GM12878 (cell line): ENCODE measurements around the gene UTP11. TPM values are rescaled to one million over a fixed set of nuclear protein-coding genes. Genes with fewer than 3 reads are reported as not detected.

Source experiments
- ATAC-seq: fragments of 200-7000 bp; cut with Tn5 transposase; 3 replicates; pipeline ENCODE4 v1.9.1; 2020; ENCODE audit warnings: mild to moderate bottlenecking, moderate library complexity
- BruUV-seq: library from RNA; stranded (reverse); fragments of 400-500 nt; replicated peaks from 2 replicates; lab custom pipeline; 2021; lab: Mats Ljungman, UMichigan
- CTCF ChIA-PET: fragments of 300-600 bp; sonication (Branson Sonifier 250); formaldehyde crosslinking; extraction: SDS; loops from one replicate; lab custom pipeline; 2021; ENCODE audit warnings: inconsistent platforms; lab: Yijun Ruan, JAX
- POLR2A ChIA-PET: fragments of 350-600 bp; formaldehyde crosslinking; extraction: SDS; loops from one replicate; lab custom pipeline; 2021; ENCODE audit warnings: inconsistent platforms; lab: Charles Lee
- RAD21 ChIA-PET: fragments of 300-600 bp; sonication (Branson Sonifier 250); formaldehyde crosslinking; loops from one replicate; lab custom pipeline; 2023; ENCODE audit warnings: antibody characterized with exemption; ENCODE audit not compliant: unreplicated experiment; lab: Charles Lee
- SMC1A ChIA-PET: fragments of 300-600 bp; sonication (Branson Sonifier 250); formaldehyde crosslinking; loops from one replicate; lab custom pipeline; 2023; ENCODE audit not compliant: unreplicated experiment, uncharacterized antibody; lab: Charles Lee
- DNase-seq: peaks from one replicate; pipeline ENCODE4 v3.0.0-alpha.2; 2011; ENCODE audit warnings: low read depth, low spot score
- FAIRE-seq: peaks from 3 replicates; lab custom pipeline; 2011; peaks lifted over from hg19 to GRCh38; lab: Jason Lieb, UNC
- H2AFZ ChIP-seq: 2 replicates; pipeline ENCODE4 v1.6.0; 2011; ENCODE audit warnings: low read depth, low read length, control low read depth; ENCODE audit not compliant: control insufficient read depth
- H3K27ac ChIP-seq: 2 replicates; pipeline ENCODE4 v1.5.1; 2011; ENCODE audit warnings: control low read depth; ENCODE audit not compliant: control insufficient read depth, insufficient read depth
- H3K27me3 ChIP-seq, 2 experiments: replicated peaks in 1 of 2; 2 replicates each; pipeline versions ENCODE4 v1.6.0 to v1.6.1; 2011; ENCODE audit warnings: low read length in 1 of 2; ENCODE audit not compliant: control insufficient read depth in 2 of 2, insufficient read depth in 2 of 2
- H3K36me3 ChIP-seq, 2 experiments: 2 replicates each; pipeline ENCODE4 v1.5.1; 2011; ENCODE audit warnings: low read length in 1 of 2; ENCODE audit not compliant: control insufficient read depth in 2 of 2, insufficient read depth in 2 of 2
- H3K4me1 ChIP-seq: 2 replicates; pipeline ENCODE4 v1.6.1; 2011; ENCODE audit warnings: mild to moderate bottlenecking, low read length, moderate library complexity, mixed read lengths; ENCODE audit not compliant: control insufficient read depth, insufficient read depth
- H3K4me2 ChIP-seq: 2 replicates; pipeline ENCODE4 v1.6.0; 2011; ENCODE audit warnings: control low read depth; ENCODE audit not compliant: control insufficient read depth, insufficient read depth
- H3K4me3 ChIP-seq: fragments of 200-600 bp; sonication (generic); 2 replicates; pipeline ENCODE4 v1.5.1; 2016
- H3K79me2 ChIP-seq: 2 replicates; pipeline ENCODE4 v1.6.0; 2011; ENCODE audit warnings: low read length; ENCODE audit not compliant: control insufficient read depth, insufficient read depth
- H3K9ac ChIP-seq: 2 replicates; pipeline ENCODE4 v1.8.0; 2011; ENCODE audit warnings: low read length, control low read depth, mixed read lengths; ENCODE audit not compliant: control insufficient read depth, insufficient read depth
- H3K9me3 ChIP-seq: replicated peaks from 3 replicates; pipeline ENCODE4 v1.5.1; 2011; ENCODE audit warnings: mild to moderate bottlenecking, low read length; ENCODE audit not compliant: control insufficient read depth, insufficient read depth
- H4K20me1 ChIP-seq: 2 replicates; pipeline ENCODE4 v1.6.0; 2011; ENCODE audit not compliant: control insufficient read depth, insufficient read depth
- CBX5 ChIP-seq: sonication (generic); IDR thresholded peaks from 2 replicates; pipeline ENCODE4 v1.6.1; 2016; ENCODE audit warnings: low read depth, moderate library complexity, mild to moderate bottlenecking, inconsistent platforms
- NFYB ChIP-seq: IDR thresholded peaks from 2 replicates; pipeline ENCODE4 v1.6.1; 2011; ENCODE audit warnings: low read depth, mild to moderate bottlenecking, low read length, improper control_type of control experiment, moderate library complexity; ENCODE audit not compliant: insufficient read depth
- POLR2A ChIP-seq: IDR thresholded peaks from 2 replicates; pipeline ENCODE4 v1.6.1; 2011; ENCODE audit warnings: low read depth, mild to moderate bottlenecking, low read length
- TCF12 ChIP-seq: IDR thresholded peaks from 2 replicates; pipeline ENCODE4 v1.6.1; 2011; ENCODE audit warnings: low read depth, mild to moderate bottlenecking, low read length
- ZBTB40 ChIP-seq: fragments of 450-650 bp; IDR thresholded peaks from 2 replicates; pipeline ENCODE4 v1.6.1; 2016; ENCODE audit warnings: mild to moderate bottlenecking, moderate library complexity, borderline replicate concordance
- ZSCAN29 ChIP-seq: fragments of 450-650 bp; IDR thresholded peaks from 2 replicates; pipeline ENCODE4 v1.6.1; 2017; ENCODE audit warnings: mild to moderate bottlenecking, moderate library complexity
- WGBS: methylation state at CpG from one replicate; pipeline ENCODE4 v1.1.6; 2016; ENCODE audit warnings: low lambda C conversion rate; ENCODE audit not compliant: insufficient replicate concordance, insufficient coverage; ENCODE audit errors: missing lambda C conversion rate; 5-methylcytosine and 5-hydroxymethylcytosine counted together
- in situ Hi-C: fragments of 300-500 bp; cut with MboI; formaldehyde crosslinking; loops from 9 replicates; pipeline ENCODE4 v1.14.3; 2018; ENCODE audit warnings: mixed read lengths
- intact Hi-C: fragments of 100-400 bp; cut with micrococcal nuclease; formaldehyde crosslinking; loops from one replicate; pipeline ENCODE4 v1.14.2; 2022; ENCODE audit not compliant: unreplicated experiment
- polyA plus RNA-seq, 11 experiments: library from polyadenylated mRNA; depleted of rRNA in 4 of 11; unstranded in 6 of 11; stranded (reverse) in 5 of 11; fragments of >200 nt; fragmentation: Nextera tagmentation in 4 of 11; fragmentation: Illumina TruSeq in 1 of 11; extraction: Ambion mirVana in 4 of 11; extraction: Trizol in 1 of 11; gene quantifications; 1 replicate in 1 of 11; 2 replicates in 10 of 11; pipeline versions ENCODE4 v1.2.1 to v1.2.3, GENCODE V29; 2011 to 2016; ENCODE audit warnings: inconsistent platforms in 2 of 11, missing spikeins in 2 of 11, low read depth in 1 of 11
- total RNA-seq, 4 experiments: library from RNA; depleted of rRNA in 3 of 4; stranded (reverse); fragments of >200 nt in 3 of 4; fragmentation: Illumina TruSeq in 1 of 4; extraction: Trizol in 1 of 4; gene quantifications; 2 replicates each; pipeline versions ENCODE4 v1.2.1 to v1.2.3, GENCODE V29; 2013 to 2021
- TF ChIP-seq, protein P1 (sequence below): fragments of 450-650 bp; IDR thresholded peaks from 2 replicates; pipeline ENCODE4 v1.6.1; 2017; ENCODE audit warnings: mild to moderate bottlenecking, moderate library complexity

Gene UTP11
- total and polyA plus RNA-seq, 10 of the 15 experiments (the other 5 are each of a cell fraction or from before 2014, with no cell fraction given), result 34.5 to 146 (median 64.2) TPM

DNA sequence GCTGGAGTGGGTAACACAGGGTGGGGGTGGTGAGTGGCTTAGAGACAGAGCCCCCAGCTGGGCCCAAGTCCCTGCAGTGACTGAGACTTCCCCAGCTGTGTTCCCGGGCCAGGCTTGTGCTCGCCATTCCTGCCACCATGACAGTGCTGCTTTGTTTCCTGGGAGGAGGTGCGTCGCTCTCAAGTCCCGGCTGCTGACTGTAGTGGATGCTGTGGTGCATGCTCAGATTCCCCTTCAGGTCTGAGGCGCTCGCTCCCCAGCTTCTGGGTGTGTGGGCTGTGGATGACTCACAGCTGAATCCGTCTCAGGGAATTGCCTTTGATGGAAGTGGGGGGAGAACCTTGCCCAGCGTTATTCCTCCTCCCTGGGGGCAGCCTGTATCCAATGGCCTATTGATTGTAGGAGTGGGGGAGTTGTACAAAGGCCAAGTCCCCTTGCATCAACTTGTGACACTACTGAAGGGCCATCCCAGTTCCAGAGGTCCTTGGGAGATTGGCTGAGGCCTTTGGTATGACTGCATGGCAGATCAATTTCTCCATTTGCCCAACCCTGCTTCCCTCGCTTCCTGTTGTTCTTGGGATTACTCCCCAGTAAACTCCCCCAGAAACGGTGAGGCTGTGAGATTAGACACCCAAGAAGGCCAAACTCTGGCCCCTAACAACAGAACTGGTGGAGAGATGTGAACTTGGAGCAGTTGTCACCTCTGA is 51.8 kb downstream of the UTP11 start:
- CTCF ChIA-PET, result interaction anchor here (1.3 to 11.3 kb wide), 7 partner anchors 8 to 40 kb away, joined by 3 to 252 read pairs (median 19); no protein-coding TSS in a partner anchor
- no peak for FAIRE-seq
- H3K27me3 ChIP-seq, result no peaks in the 10 kb centered on the region
- peaks cover 15% of the 10 kb centered on the region for H3K4me1 ChIP-seq
- H3K4me3 ChIP-seq, result no peak overlapping the region
- no peak overlapping the region for H3K9ac ChIP-seq
- intact Hi-C loops, result loop anchor here (5.0 kb wide), 1 partner anchor 108 kb away; no protein-coding TSS in a partner anchor
- H3K36me3 ChIP-seq, result no peaks in the 10 kb centered on the region
- 66% methylated on average over 11 of the region's 11 CpGs for WGBS
- DNase-seq, result no peak
- SMC1A ChIA-PET, result interaction anchor here (1.4 to 4.3 kb wide), 4 partner anchors 7 to 109 kb away, joined by 4 to 51 read pairs (median 20); partner anchors contain the start of gene POU3F1
- H3K4me2 ChIP-seq, result no peak overlapping the region
- TF ChIP-seq TCF12, result no peak
- no peak for TF ChIP-seq NFYB
- TF ChIP-seq ZSCAN29, result no peak
- TF ChIP-seq POLR2A, result no peak
- TF ChIP-seq CBX5, result no peak
- TF ChIP-seq ZBTB40, result no peak
- TF ChIP-seq, protein P1, sequence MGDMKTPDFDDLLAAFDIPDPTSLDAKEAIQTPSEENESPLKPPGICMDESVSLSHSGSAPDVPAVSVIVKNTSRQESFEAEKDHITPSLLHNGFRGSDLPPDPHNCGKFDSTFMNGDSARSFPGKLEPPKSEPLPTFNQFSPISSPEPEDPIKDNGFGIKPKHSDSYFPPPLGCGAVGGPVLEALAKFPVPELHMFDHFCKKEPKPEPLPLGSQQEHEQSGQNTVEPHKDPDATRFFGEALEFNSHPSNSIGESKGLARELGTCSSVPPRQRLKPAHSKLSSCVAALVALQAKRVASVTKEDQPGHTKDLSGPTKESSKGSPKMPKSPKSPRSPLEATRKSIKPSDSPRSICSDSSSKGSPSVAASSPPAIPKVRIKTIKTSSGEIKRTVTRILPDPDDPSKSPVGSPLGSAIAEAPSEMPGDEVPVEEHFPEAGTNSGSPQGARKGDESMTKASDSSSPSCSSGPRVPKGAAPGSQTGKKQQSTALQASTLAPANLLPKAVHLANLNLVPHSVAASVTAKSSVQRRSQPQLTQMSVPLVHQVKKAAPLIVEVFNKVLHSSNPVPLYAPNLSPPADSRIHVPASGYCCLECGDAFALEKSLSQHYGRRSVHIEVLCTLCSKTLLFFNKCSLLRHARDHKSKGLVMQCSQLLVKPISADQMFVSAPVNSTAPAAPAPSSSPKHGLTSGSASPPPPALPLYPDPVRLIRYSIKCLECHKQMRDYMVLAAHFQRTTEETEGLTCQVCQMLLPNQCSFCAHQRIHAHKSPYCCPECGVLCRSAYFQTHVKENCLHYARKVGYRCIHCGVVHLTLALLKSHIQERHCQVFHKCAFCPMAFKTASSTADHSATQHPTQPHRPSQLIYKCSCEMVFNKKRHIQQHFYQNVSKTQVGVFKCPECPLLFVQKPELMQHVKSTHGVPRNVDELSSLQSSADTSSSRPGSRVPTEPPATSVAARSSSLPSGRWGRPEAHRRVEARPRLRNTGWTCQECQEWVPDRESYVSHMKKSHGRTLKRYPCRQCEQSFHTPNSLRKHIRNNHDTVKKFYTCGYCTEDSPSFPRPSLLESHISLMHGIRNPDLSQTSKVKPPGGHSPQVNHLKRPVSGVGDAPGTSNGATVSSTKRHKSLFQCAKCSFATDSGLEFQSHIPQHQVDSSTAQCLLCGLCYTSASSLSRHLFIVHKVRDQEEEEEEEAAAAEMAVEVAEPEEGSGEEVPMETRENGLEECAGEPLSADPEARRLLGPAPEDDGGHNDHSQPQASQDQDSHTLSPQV, result no peak
- POLR2A ChIA-PET, result interaction anchor here (0.6 to 3.2 kb wide), 5 partner anchors 7 to 1819 kb away, joined by 3 to 13 read pairs (median 5); partner anchors contain the start of gene TRIT1
- no peak for ATAC-seq
- H3K79me2 ChIP-seq, result no peaks in the 10 kb centered on the region
- in situ Hi-C loops, result no loop called here
- H3K9me3 ChIP-seq, result no peaks in the 10 kb centered on the region
- H3K27ac ChIP-seq, result no peak overlapping the region
- RAD21 ChIA-PET, result interaction anchor here (1.2 to 5.0 kb wide), 3 partner anchors 12 to 37 kb away, joined by 4 to 44 read pairs (median 42); no protein-coding TSS in a partner anchor
- BruUV-seq, result no TSS peak
- no peaks in the 10 kb centered on the region for H4K20me1 ChIP-seq
- H2AFZ ChIP-seq, result no peak overlapping the region
